AG09319 (cell line): ENCODE results near the gene CPNE8.

Source experiments
- DNase-seq: peaks from one replicate; pipeline ENCODE4 v3.0.0-alpha.2; 2010; ENCODE audit warnings: low read depth; ENCODE audit errors: extremely low read depth
- TF ChIP-seq, protein P1 (sequence below): IDR thresholded peaks from 2 replicates; pipeline ENCODE4 v1.5.1; 2011; ENCODE audit warnings: low read depth, mild to moderate bottlenecking, inconsistent platforms, low read length, moderate library complexity

CPNE8 gene

DNA sequence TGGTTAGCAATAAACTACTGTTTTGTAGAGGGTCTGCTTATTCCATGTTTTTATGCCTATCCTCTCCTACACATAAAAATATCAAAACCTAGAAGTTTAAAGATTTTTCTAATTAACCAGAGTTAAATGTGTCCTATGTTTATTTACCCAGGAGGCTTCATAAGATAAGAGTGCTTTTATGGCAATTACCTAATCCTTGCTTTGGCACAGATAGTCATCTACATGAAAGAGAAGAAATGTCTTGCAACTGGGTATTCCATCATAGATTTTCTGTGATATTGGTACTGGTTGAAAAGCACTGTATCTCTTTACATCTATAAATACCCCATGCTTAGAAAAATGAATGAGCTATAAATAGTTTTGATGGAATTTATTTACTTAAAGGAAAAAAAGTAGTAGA lies 277.1 kb downstream of the CPNE8 start:
- TF ChIP-seq, protein P1, sequence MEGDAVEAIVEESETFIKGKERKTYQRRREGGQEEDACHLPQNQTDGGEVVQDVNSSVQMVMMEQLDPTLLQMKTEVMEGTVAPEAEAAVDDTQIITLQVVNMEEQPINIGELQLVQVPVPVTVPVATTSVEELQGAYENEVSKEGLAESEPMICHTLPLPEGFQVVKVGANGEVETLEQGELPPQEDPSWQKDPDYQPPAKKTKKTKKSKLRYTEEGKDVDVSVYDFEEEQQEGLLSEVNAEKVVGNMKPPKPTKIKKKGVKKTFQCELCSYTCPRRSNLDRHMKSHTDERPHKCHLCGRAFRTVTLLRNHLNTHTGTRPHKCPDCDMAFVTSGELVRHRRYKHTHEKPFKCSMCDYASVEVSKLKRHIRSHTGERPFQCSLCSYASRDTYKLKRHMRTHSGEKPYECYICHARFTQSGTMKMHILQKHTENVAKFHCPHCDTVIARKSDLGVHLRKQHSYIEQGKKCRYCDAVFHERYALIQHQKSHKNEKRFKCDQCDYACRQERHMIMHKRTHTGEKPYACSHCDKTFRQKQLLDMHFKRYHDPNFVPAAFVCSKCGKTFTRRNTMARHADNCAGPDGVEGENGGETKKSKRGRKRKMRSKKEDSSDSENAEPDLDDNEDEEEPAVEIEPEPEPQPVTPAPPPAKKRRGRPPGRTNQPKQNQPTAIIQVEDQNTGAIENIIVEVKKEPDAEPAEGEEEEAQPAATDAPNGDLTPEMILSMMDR, result no peak
- no peak for DNase-seq

DNA sequence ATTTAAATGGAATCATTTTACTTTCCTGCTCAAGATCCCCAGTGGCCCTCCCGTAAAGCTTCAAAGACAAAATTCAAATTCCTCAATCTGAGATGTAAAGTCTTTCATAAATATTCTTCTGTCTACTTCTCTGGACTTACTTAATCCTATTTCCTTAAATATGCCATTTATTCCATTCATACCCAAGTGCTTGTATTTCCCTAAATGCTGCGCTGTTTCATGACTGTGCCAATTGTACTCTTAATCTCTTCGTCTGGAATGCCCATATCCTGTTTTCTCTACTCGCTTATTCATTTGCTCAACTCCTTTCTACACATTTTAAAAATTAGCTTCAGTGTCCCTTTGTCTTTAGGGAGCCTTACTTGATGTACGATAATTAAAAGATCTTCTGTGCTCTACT lies 280.1 kb downstream of the CPNE8 start:
- DNase-seq, result no peak
- TF ChIP-seq, protein P1, result no peak

DNA sequence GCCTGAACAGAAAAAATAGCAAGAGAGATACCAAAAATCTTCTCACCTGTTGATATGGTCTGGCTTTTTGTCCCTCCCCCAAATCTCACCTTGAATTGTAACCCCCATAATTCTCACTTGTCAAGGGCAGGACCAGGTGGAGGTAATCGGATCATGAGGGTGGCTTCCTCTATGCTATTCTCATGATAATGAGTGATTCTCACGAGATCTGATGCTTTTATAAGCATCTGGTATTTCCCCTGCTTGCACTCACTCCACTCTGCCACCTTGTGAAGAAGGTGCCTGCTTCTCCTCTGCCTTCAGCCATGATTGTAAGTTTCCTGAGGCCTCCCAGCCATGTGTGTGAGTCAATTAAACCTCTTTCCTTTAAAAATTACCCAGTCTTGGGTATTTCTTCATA lies 291.2 kb downstream of the CPNE8 start:
- TF ChIP-seq, protein P1, result no peak

DNA sequence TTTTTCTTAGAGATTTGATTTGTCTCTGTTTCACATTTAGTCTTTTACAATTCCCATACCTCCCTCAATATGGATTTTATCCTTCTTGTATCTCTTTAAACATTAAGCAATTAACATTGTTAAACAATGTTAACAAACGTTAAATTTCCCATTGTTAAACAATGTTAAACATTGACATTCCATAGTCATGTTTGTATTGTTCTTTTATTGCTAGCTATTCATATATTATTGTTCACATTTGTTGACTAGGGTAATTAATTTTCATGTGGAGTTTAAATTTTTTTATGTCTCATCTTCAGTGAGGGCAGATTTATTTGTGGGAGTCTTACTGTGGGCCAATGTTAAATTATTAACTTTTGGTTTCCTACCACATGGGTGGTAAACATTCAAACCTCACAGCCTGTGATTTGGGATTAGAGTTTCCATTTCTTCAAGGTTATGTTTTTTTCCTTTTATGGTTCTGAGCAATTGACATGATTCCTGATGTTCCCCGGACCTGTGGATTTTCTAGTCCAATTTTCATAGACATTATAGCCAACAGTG lies 294.5 kb downstream of the CPNE8 start:
- TF ChIP-seq, protein P1, result no peak
- DNase-seq, result no peak

More for the DNA sequence above, 291.2 kb downstream of the CPNE8 start:
- no peak for DNase-seq

DNA sequence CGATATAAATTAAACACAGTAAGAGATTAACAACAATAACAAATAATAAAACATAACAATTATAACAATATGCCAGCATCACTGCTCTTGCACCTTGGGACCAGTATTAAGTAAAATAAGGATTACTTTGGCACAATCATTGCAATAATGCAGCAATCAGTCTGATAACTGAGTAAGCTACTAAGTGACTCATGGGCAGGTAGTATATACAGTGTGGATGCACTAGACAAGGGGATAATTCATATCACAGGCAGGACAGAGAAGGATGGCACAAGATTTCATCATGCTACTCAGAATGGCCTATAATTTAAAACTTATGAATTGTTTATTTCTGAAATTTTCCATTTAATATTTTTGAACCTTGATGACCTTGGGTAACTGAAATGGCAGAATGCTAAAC lies 298.1 kb downstream of the CPNE8 start:
- TF ChIP-seq, protein P1, result no peak
- DNase-seq, result no peak
